Stimulated activated CD8-positive, alpha-beta memory T cell treated with anti-CD3 and anti-CD28 coated beads, Interleukin-7, amount 100 ng/mL, for 4 hours (primary cell): ENCODE data around the gene ZNF419.

Experiments
- DNase-seq, 2 donors: peaks; one replicate each; pipeline ENCODE4 v3.0.0-alpha.2; 2020; ENCODE audit warnings: low read depth in 2 of 2

ZNF419 gene

GRCh38 chr19:57537953-57538547, 50.5 kb downstream of the ZNF419 start:
- DNase-seq = no peak
